Measurements from ENCODE around the gene WDR5.

DNA sequence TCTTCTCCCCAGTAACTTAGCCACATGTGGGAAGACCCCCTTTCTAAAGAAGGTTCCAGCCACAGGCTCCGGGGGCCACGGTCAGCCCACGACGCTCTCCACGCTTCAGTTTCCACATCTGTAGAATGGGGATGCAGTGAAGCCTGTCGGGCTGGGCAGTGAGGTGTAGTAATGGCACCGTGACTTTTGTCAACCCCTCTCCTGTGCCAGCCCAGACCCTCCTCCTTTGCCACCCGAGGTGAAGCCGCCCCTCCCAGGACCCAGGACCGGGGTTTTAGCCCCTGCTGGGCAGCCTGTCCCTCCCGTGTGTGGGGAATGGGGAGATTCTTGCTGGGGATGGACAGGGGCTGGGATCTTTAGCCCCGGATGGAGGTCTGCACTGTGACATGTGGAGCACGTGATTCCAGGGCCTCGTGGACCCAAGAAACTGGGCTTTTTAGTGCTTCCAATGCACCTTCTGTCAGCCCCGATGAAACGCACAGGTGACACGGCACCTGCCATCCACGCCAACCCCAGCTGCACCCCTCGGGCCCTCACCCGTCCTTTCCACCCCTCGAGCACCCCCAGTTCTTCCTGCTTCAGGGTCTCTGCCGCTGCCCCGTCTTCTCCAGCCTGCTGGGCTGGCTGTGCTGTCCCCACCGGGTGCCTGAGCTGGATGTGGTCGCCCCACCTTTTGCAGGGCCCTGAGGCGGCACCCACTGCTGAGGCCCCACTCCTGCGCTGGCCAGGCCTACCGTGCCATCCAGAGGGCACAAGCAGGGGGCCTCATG lies 41.9 kb downstream of the WDR5 start:
- TF ChIP-seq POLR2AphosphoS5 (IDR thresholded peaks at IDR 0.05) = no peak
- TF ChIP-seq, protein P1, sequence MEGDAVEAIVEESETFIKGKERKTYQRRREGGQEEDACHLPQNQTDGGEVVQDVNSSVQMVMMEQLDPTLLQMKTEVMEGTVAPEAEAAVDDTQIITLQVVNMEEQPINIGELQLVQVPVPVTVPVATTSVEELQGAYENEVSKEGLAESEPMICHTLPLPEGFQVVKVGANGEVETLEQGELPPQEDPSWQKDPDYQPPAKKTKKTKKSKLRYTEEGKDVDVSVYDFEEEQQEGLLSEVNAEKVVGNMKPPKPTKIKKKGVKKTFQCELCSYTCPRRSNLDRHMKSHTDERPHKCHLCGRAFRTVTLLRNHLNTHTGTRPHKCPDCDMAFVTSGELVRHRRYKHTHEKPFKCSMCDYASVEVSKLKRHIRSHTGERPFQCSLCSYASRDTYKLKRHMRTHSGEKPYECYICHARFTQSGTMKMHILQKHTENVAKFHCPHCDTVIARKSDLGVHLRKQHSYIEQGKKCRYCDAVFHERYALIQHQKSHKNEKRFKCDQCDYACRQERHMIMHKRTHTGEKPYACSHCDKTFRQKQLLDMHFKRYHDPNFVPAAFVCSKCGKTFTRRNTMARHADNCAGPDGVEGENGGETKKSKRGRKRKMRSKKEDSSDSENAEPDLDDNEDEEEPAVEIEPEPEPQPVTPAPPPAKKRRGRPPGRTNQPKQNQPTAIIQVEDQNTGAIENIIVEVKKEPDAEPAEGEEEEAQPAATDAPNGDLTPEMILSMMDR (IDR thresholded peaks at IDR 0.05) = no peak
